Neural progenitor cell (in vitro differentiated cells): ENCODE data around the gene GPR161. TPM values are rescaled to one million over a fixed set of nuclear protein-coding genes. Genes with fewer than 3 reads are reported as not detected.

Experiments used
- DNase-seq: peaks from one replicate; pipeline ENCODE4 v3.0.0-alpha.2; 2016; ENCODE audit warnings: low spot score
- H2AFZ ChIP-seq: fragments of 200-600 bp; sonication (generic); replicated peaks from 2 replicates; pipeline ENCODE4 v1.6.1; 2016; ENCODE audit warnings: antibody characterized with exemption
- H3F3A ChIP-seq: fragments of 200-600 bp; sonication (generic); 2 replicates; pipeline ENCODE4 v1.6.1; 2016; ENCODE audit warnings: antibody characterized with exemption, low read depth
- H3K27ac ChIP-seq: fragments of 200-600 bp; sonication (generic); 2 replicates; pipeline ENCODE4 v1.5.1; 2016; ENCODE audit warnings: mild to moderate bottlenecking
- H3K27me3 ChIP-seq: fragments of 200-600 bp; sonication (generic); 2 replicates; pipeline ENCODE4 v1.6.1; 2016; ENCODE audit warnings: mild to moderate bottlenecking, moderate library complexity
- H3K36me3 ChIP-seq: fragments of 200-600 bp; sonication (generic); 2 replicates; pipeline ENCODE4 v1.5.1; 2016
- H3K4me1 ChIP-seq: fragments of 200-600 bp; sonication (generic); 2 replicates; pipeline ENCODE4 v1.6.1; 2016; ENCODE audit warnings: mixed run types
- H3K4me2 ChIP-seq: fragments of 200-600 bp; sonication (generic); 2 replicates; pipeline ENCODE4 v1.6.1; 2016
- H3K4me3 ChIP-seq: fragments of 200-600 bp; sonication (generic); 2 replicates; pipeline ENCODE4 v1.5.1; 2016
- H3K79me2 ChIP-seq: fragments of 200-600 bp; sonication (generic); 2 replicates; pipeline ENCODE4 v1.6.1; 2016; ENCODE audit warnings: low read depth
- H3K9ac ChIP-seq: fragments of 200-600 bp; sonication (generic); 2 replicates; pipeline ENCODE4 v1.6.1; 2016
- H3K9me3 ChIP-seq: fragments of 200-600 bp; sonication (generic); 2 replicates; pipeline ENCODE4 v1.5.1; 2016; ENCODE audit warnings: low read depth
- H4K20me1 ChIP-seq: fragments of 200-600 bp; sonication (generic); 2 replicates; pipeline ENCODE4 v1.6.1; 2016; ENCODE audit warnings: low read depth
- H3K27ac Mint-ChIP-seq: 3 replicates; pipeline ENCODE4 v1.8.0; 2021; ENCODE audit warnings: mixed read lengths
- H3K27me3 Mint-ChIP-seq: 2 replicates; pipeline ENCODE4 v1.8.0; 2022; ENCODE audit warnings: low read depth, mild to moderate bottlenecking, inconsistent platforms, moderate library complexity, mixed read lengths; ENCODE audit not compliant: insufficient read depth
- H3K36me3 Mint-ChIP-seq: 3 replicates; pipeline ENCODE4 v1.8.0; 2021; ENCODE audit warnings: mixed read lengths
- H3K4me1 Mint-ChIP-seq: 3 replicates; pipeline ENCODE4 v1.8.0; 2021; ENCODE audit warnings: mixed read lengths
- H3K4me3 Mint-ChIP-seq: 3 replicates; pipeline ENCODE4 v1.8.0; 2021; ENCODE audit warnings: mild to moderate bottlenecking, moderate library complexity, mixed read lengths
- H3K9me3 Mint-ChIP-seq: 3 replicates; pipeline ENCODE4 v1.8.0; 2020; ENCODE audit warnings: mixed read lengths
- CTCF ChIP-seq: fragments of 200-600 bp; sonication (generic); IDR thresholded peaks from 2 replicates; pipeline ENCODE4 v1.5.1; 2017; ENCODE audit warnings: antibody characterized with exemption, mild to moderate bottlenecking
- EZH2 ChIP-seq: fragments of 200-600 bp; sonication (generic); IDR thresholded peaks from 2 replicates; pipeline ENCODE4 v1.6.1; 2017; ENCODE audit warnings: antibody characterized with exemption, mild to moderate bottlenecking, moderate library complexity
- EZH2phosphoT487 ChIP-seq: fragments of 200-600 bp; sonication (generic); IDR thresholded peaks from 2 replicates; pipeline ENCODE4 v1.6.1; 2017; ENCODE audit warnings: antibody characterized with exemption
- total RNA-seq: library from RNA; depleted of rRNA; stranded (reverse); fragments of >200 nt; gene quantifications from 2 replicates; pipeline ENCODE4 v1.2.3, GENCODE V29; 2015; ENCODE audit warnings: low replicate concordance

The GPR161 gene
- total RNA-seq, 1 donor from 2014 or later: 21.1 TPM

- peaks cover 28% of the 10 kb centered on the region for H3K9me3 Mint-ChIP-seq
- no peaks in the 10 kb centered on the region for H3K9me3 ChIP-seq
- H3K4me1 ChIP-seq: peaks cover 5% of the 10 kb centered on the region
- no peaks in the 10 kb centered on the region for H3K27me3 ChIP-seq
- H3K27ac Mint-ChIP-seq: no peak overlapping the region
- DNase-seq: no peak
- H2AFZ ChIP-seq: no peak overlapping the region
- H4K20me1 ChIP-seq: peaks cover 16% of the 10 kb centered on the region
- no peak overlapping the region for H3K4me3 ChIP-seq
- H3K4me1 Mint-ChIP-seq: peaks cover 5% of the 10 kb centered on the region
- H3F3A ChIP-seq: no peaks in the 10 kb centered on the region
- H3K36me3 ChIP-seq: peaks cover 8% of the 10 kb centered on the region
- no peak overlapping the region for H3K27ac ChIP-seq
- no peak overlapping the region for H3K9ac ChIP-seq
- no peak for TF ChIP-seq CTCF
- no peak overlapping the region for H3K4me2 ChIP-seq
- peaks cover 70% of the 10 kb centered on the region for H3K79me2 ChIP-seq
- H3K36me3 Mint-ChIP-seq: peaks cover 69% of the 10 kb centered on the region
- H3K4me3 Mint-ChIP-seq: no peak overlapping the region
- H3K27me3 Mint-ChIP-seq: peaks cover 4% of the 10 kb centered on the region
These were observed 11.7 kb downstream of the GPR161 start for GRCh38 chr1:168125051-168125450.

GRCh38 chr1:168121401-168122011 is 15.2 kb downstream of the GPR161 start:
- no peak overlapping the region for H3K27ac ChIP-seq
- Mint-ChIP-seq H3K36me3 (peaks cover 64% of the 10 kb centered on the region), H3K27ac (no peak overlapping the region), H3K27me3 (peaks cover 8% of the 10 kb centered on the region), H3K9me3 (peaks cover 29% of the 10 kb centered on the region), H3K4me3 (no peak overlapping the region), H3K4me1 (peaks cover 5% of the 10 kb centered on the region)
- no peaks in the 10 kb centered on the region for H3K36me3 ChIP-seq
- no peak overlapping the region for H2AFZ ChIP-seq
- no peaks in the 10 kb centered on the region for H3K4me1 ChIP-seq
- no peak overlapping the region for H3K4me3 ChIP-seq
- peaks cover 5% of the 10 kb centered on the region for H4K20me1 ChIP-seq
- no peak overlapping the region for H3K9ac ChIP-seq
- peaks cover 55% of the 10 kb centered on the region for H3K79me2 ChIP-seq
- H3F3A ChIP-seq: no peaks in the 10 kb centered on the region
- DNase-seq: no peak
- H3K4me2 ChIP-seq: no peak overlapping the region
- TF ChIP-seq CTCF (no peak), EZH2 (no peak), EZH2phosphoT487 (no peak)
- no peaks in the 10 kb centered on the region for H3K9me3 ChIP-seq
- no peaks in the 10 kb centered on the region for H3K27me3 ChIP-seq

- H3K27me3 Mint-ChIP-seq: peaks cover 3% of the 10 kb centered on the region
- DNase-seq: no peak
- no peak overlapping the region for H3K27ac Mint-ChIP-seq
- H2AFZ ChIP-seq: no peak overlapping the region
- no peaks in the 10 kb centered on the region for H3K4me1 ChIP-seq
- no peaks in the 10 kb centered on the region for H3K9me3 ChIP-seq
- no peak overlapping the region for H3K9ac ChIP-seq
- TF ChIP-seq EZH2 (no peak), EZH2phosphoT487 (no peak), CTCF (no peak)
- peaks cover under 1% of the 10 kb centered on the region for H4K20me1 ChIP-seq
- no peaks in the 10 kb centered on the region for H3F3A ChIP-seq
- peaks cover 1% of the 10 kb centered on the region for H3K4me1 Mint-ChIP-seq
- H3K36me3 ChIP-seq: no peaks in the 10 kb centered on the region
- H3K36me3 Mint-ChIP-seq: peaks cover 63% of the 10 kb centered on the region
- H3K4me3 ChIP-seq: no peak overlapping the region
- peaks cover 29% of the 10 kb centered on the region for H3K9me3 Mint-ChIP-seq
- peaks cover 41% of the 10 kb centered on the region for H3K79me2 ChIP-seq
- H3K27ac ChIP-seq: no peak overlapping the region
- no peak overlapping the region for H3K4me3 Mint-ChIP-seq
- H3K4me2 ChIP-seq: no peak overlapping the region
- H3K27me3 ChIP-seq: no peaks in the 10 kb centered on the region
These were observed 17.0 kb downstream of the GPR161 start for GRCh38 chr1:168119750-168120149.
